GM12891 (cell line): ENCODE results near the gene PHF24.

ENCODE experiments used
- PAX5 ChIP-seq: IDR thresholded peaks from 2 replicates; pipeline ENCODE4 v1.6.1; 2011; ENCODE audit warnings: low read length, moderate library complexity, mild to moderate bottlenecking; ENCODE audit not compliant: insufficient read depth, severe bottlenecking
- POLR2A ChIP-seq: IDR thresholded peaks from 2 replicates; pipeline ENCODE4 v1.6.1; 2011; ENCODE audit warnings: low read depth, low read length, control low read depth
- POLR2AphosphoS5 ChIP-seq: IDR thresholded peaks from 2 replicates; pipeline ENCODE4 v1.6.1; 2011; ENCODE audit warnings: low read depth, low read length, control low read depth
- POU2F2 ChIP-seq: IDR thresholded peaks from 2 replicates; pipeline ENCODE4 v1.6.1; 2011; ENCODE audit warnings: low read depth, mild to moderate bottlenecking, control low read depth, low read length, moderate library complexity
- SPI1 ChIP-seq: IDR thresholded peaks from 2 replicates; pipeline ENCODE4 v1.6.1; 2011; ENCODE audit warnings: low read depth, low read length, control low read depth
- TAF1 ChIP-seq: IDR thresholded peaks from 2 replicates; pipeline ENCODE4 v1.6.1; 2011; ENCODE audit warnings: low read depth, low read length, control low read depth

DNA sequence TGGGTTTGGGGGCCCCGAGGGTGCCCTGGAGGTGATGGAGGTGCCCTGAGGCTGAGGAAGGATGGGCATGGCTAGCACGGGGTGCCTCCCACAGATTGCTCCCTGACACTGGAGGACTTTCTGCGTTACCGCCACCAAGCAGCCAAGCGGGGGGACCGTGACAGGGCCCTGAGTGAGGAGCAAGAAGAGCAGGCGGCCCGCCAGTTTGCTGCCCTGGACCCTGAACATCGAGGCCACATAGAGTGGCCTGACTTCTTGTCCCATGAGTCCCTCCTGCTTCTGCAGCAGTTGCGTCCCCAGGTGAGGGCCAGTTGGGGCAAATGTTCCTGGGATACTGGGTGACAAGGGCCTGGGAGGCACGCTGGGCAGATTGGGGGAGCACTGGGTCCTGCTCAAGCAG, 18.4 kb downstream of the PHF24 start:
- no peak for TF ChIP-seq POLR2A
- TF ChIP-seq PAX5: no peak
- no peak for TF ChIP-seq POLR2AphosphoS5
- no peak for TF ChIP-seq TAF1
- TF ChIP-seq SPI1: no peak
- no peak for TF ChIP-seq POU2F2
